ENCODE measurements around the gene CYFIP2. TPM values are rescaled to one million over a fixed set of nuclear protein-coding genes. Genes with fewer than 3 reads are reported as not detected.

Gene CYFIP2
- total RNA-seq, 1 experiment from 2014 or later, result 95.3 TPM

GRCh38 chr5:157431544-157432200 lies 165.7 kb downstream of the CYFIP2 start (continued):
- TF ChIP-seq CBFB (CRISPR knock-in tag; IDR thresholded peaks at IDR 0.05; ENCODE audit: low read depth) (no peak), SOX15 (CRISPR knock-in tag; IDR thresholded peaks at IDR 0.05) (no peak), STAT6 (CRISPR knock-in tag; conservative IDR thresholded peaks at IDR 0.05; ENCODE audit: low read depth) (no peak), SP1 (CRISPR knock-in tag; conservative IDR thresholded peaks at IDR 0.05) (no peak), JUN (CRISPR knock-in tag; IDR thresholded peaks at IDR 0.05) (no peak), ELF4 (CRISPR knock-in tag; IDR thresholded peaks at IDR 0.05; ENCODE audit: low read depth) (no peak), ZNF263 (CRISPR knock-in tag; IDR thresholded peaks at IDR 0.05; ENCODE audit: low read depth) (no peak)
- TF ChIP-seq, protein P1, sequence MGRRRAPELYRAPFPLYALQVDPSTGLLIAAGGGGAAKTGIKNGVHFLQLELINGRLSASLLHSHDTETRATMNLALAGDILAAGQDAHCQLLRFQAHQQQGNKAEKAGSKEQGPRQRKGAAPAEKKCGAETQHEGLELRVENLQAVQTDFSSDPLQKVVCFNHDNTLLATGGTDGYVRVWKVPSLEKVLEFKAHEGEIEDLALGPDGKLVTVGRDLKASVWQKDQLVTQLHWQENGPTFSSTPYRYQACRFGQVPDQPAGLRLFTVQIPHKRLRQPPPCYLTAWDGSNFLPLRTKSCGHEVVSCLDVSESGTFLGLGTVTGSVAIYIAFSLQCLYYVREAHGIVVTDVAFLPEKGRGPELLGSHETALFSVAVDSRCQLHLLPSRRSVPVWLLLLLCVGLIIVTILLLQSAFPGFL (CRISPR knock-in tag; IDR thresholded peaks at IDR 0.05; ENCODE audit: borderline replicate concordance), result no peak
- TF ChIP-seq, protein P2, sequence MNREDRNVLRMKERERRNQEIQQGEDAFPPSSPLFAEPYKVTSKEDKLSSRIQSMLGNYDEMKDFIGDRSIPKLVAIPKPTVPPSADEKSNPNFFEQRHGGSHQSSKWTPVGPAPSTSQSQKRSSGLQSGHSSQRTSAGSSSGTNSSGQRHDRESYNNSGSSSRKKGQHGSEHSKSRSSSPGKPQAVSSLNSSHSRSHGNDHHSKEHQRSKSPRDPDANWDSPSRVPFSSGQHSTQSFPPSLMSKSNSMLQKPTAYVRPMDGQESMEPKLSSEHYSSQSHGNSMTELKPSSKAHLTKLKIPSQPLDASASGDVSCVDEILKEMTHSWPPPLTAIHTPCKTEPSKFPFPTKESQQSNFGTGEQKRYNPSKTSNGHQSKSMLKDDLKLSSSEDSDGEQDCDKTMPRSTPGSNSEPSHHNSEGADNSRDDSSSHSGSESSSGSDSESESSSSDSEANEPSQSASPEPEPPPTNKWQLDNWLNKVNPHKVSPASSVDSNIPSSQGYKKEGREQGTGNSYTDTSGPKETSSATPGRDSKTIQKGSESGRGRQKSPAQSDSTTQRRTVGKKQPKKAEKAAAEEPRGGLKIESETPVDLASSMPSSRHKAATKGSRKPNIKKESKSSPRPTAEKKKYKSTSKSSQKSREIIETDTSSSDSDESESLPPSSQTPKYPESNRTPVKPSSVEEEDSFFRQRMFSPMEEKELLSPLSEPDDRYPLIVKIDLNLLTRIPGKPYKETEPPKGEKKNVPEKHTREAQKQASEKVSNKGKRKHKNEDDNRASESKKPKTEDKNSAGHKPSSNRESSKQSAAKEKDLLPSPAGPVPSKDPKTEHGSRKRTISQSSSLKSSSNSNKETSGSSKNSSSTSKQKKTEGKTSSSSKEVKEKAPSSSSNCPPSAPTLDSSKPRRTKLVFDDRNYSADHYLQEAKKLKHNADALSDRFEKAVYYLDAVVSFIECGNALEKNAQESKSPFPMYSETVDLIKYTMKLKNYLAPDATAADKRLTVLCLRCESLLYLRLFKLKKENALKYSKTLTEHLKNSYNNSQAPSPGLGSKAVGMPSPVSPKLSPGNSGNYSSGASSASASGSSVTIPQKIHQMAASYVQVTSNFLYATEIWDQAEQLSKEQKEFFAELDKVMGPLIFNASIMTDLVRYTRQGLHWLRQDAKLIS (CRISPR knock-in tag; IDR thresholded peaks at IDR 0.05; ENCODE audit: borderline replicate concordance), result no peak
- TF ChIP-seq, protein P3, sequence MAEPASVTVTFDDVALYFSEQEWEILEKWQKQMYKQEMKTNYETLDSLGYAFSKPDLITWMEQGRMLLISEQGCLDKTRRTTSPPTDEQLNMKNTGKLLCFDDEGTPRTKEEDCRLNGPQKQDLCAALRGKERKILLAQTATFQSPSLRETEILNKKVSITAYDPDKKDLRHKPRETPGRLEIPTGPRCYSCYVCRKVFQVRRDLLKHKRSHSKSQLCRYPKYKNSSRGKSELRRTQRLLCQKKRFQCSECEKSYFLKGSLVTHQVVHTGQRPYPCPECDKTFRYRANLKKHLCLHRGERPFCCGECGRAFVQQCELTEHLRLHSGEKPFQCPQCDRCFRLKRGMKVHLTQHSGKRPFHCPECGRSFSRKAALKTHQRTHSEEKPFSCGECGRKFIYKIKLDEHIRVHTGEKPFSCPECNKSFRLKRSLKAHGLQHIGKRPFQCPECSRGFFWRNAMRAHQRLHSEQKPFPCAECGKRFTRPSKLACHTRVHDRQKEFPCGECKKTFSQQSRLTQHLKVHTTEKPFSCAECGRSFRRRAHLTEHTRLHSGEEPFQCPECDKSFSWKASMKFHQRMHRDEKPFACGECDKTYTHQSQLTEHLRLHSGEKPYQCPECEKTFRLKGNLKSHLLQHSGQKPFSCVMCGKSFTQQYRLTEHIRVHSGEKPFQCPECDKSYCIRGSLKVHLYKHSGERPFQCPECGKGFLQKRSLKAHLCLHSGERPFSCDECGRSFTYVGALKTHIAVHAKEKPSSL (CRISPR knock-in tag; conservative IDR thresholded peaks at IDR 0.05), result no peak

GRCh38 chr5:157434096-157434495 lies 168.2 kb downstream of the CYFIP2 start:
- H3K9me3 Mint-ChIP-seq, result peaks cover 5% of the 10 kb centered on the region
- ChIA-PET POLR2A (no interaction called here), CTCF (interaction anchor here (1.3 to 4.1 kb wide), 2 partner anchors 10 to 38 kb away, joined by 4 to 40 read pairs; no protein-coding TSS in a partner anchor)
- TF ChIP-seq ZNF532 (CRISPR knock-in tag; IDR thresholded peaks at IDR 0.05; ENCODE audit: borderline replicate concordance) (no peak), ZBTB43 (CRISPR knock-in tag; IDR thresholded peaks at IDR 0.05) (no peak)
- DNase-seq (ENCODE audit: low spot score) (no peak), ATAC-seq (no peak)
- no peak overlapping the region for H3K4me3 Mint-ChIP-seq
- H3K27me3 Mint-ChIP-seq (ENCODE audit: low read depth), result peaks cover 4% of the 10 kb centered on the region
- no peak overlapping the region for H3K27ac Mint-ChIP-seq
- H3K36me3 Mint-ChIP-seq, result no peaks in the 10 kb centered on the region
- H3K4me1 Mint-ChIP-seq, result no peaks in the 10 kb centered on the region

All from WTC11 (cell line).